HEK293 (cell line): ENCODE data around the gene LDB2.

ENCODE experiments used
- CTCF ChIA-PET: fragments of 350-600 bp; formaldehyde crosslinking; extraction: SDS; loops from one replicate; lab custom pipeline; 2021; ENCODE audit warnings: antibody characterized with exemption; lab: Yijun Ruan, JAX
- POLR2A ChIA-PET: fragments of 300-600 bp; formaldehyde crosslinking; extraction: SDS; loops from one replicate; lab custom pipeline; 2020; ENCODE audit warnings: antibody characterized with exemption, inconsistent platforms; lab: Yijun Ruan, JAX
- H3K27ac ChIP-seq: fragments of 200-500 bp; sonication (Bioruptor generic); 2 replicates; pipeline ENCODE4 v1.5.1; 2014; ENCODE audit warnings: low read depth, low read length, control low read depth, inconsistent platforms; ENCODE audit errors: extremely low read depth
- H3K36me3 ChIP-seq, 2 experiments: fragments of 200-500 bp in 1 of 2; sonication (Bioruptor generic) in 1 of 2; 1 replicate in 1 of 2; 2 replicates in 1 of 2; pipeline ENCODE4 v1.5.1; 2014 to 2017; ENCODE audit warnings: inconsistent platforms in 2 of 2, low read length in 2 of 2; ENCODE audit not compliant: control insufficient read depth in 2 of 2, insufficient read depth in 1 of 2
- H3K4me1 ChIP-seq: fragments of 200-500 bp; sonication (Bioruptor generic); 2 replicates; pipeline ENCODE4 v1.5.1; 2014; ENCODE audit warnings: mild to moderate bottlenecking, low read length, inconsistent platforms; ENCODE audit not compliant: control insufficient read depth, insufficient read depth
- H3K4me3 ChIP-seq: 2 replicates; pipeline ENCODE4 v1.5.1; 2011; ENCODE audit warnings: low read depth, mild to moderate bottlenecking, control low read depth, low read length, moderate library complexity
- H3K9me3 ChIP-seq: fragments of 200-500 bp; sonication (Bioruptor generic); 2 replicates; pipeline ENCODE4 v1.5.1; 2014; ENCODE audit warnings: low read depth, low read length, inconsistent platforms; ENCODE audit not compliant: control insufficient read depth, insufficient read depth
- BCL11B ChIP-seq: fragments of 450-650 bp; formaldehyde crosslinking; IDR thresholded peaks from 2 replicates; pipeline ENCODE4 v1.5.1; 2016; ENCODE audit warnings: low read depth, missing biosample characterization, missing genetic modification characterization
- GLI2 ChIP-seq: fragments of 450-650 bp; formaldehyde crosslinking; IDR thresholded peaks from 2 replicates; pipeline ENCODE4; 2017; ENCODE audit warnings: missing biosample characterization, missing genetic modification characterization, low read depth, borderline replicate concordance
- GLIS1 ChIP-seq: fragments of 450-650 bp; formaldehyde crosslinking; IDR thresholded peaks from 2 replicates; pipeline ENCODE4 v1.5.1; 2016; ENCODE audit warnings: missing biosample characterization, missing genetic modification characterization
- PRDM1 ChIP-seq: fragments of 450-650 bp; formaldehyde crosslinking; IDR thresholded peaks from 2 replicates; pipeline ENCODE4; 2016; ENCODE audit warnings: missing biosample characterization, missing genetic modification characterization
- ZBTB17 ChIP-seq: fragments of 450-650 bp; formaldehyde crosslinking; IDR thresholded peaks from 2 replicates; pipeline ENCODE4 v1.5.1; 2016; ENCODE audit warnings: missing biosample characterization, missing genetic modification characterization
- ZBTB20 ChIP-seq: fragments of 450-650 bp; formaldehyde crosslinking; IDR thresholded peaks from 2 replicates; pipeline ENCODE4 v1.5.1; 2016; ENCODE audit warnings: missing biosample characterization, missing genetic modification characterization
- ZFP3 ChIP-seq: fragments of 450-650 bp; formaldehyde crosslinking; IDR thresholded peaks from 2 replicates; pipeline ENCODE4 v1.5.1; 2016; ENCODE audit warnings: low read depth, missing biosample characterization, missing genetic modification characterization
- ZFP69B ChIP-seq: fragments of 450-650 bp; formaldehyde crosslinking; IDR thresholded peaks from 2 replicates; pipeline ENCODE4 v1.5.1; 2016; ENCODE audit warnings: missing biosample characterization, missing genetic modification characterization
- ZNF112 ChIP-seq: fragments of 450-650 bp; formaldehyde crosslinking; IDR thresholded peaks from 2 replicates; pipeline ENCODE4 v1.5.0; 2017; ENCODE audit warnings: missing biosample characterization, missing genetic modification characterization
- ZNF121 ChIP-seq: fragments of 450-650 bp; formaldehyde crosslinking; IDR thresholded peaks from 2 replicates; pipeline ENCODE4 v1.5.1; 2016; ENCODE audit warnings: missing biosample characterization, missing genetic modification characterization
- ZNF175 ChIP-seq: fragments of 450-650 bp; formaldehyde crosslinking; IDR thresholded peaks from 2 replicates; pipeline ENCODE4 v1.5.1; 2016; ENCODE audit warnings: missing biosample characterization, missing genetic modification characterization
- ZNF19 ChIP-seq: fragments of 450-650 bp; formaldehyde crosslinking; IDR thresholded peaks from 2 replicates; pipeline ENCODE4; 2016; ENCODE audit warnings: missing biosample characterization, missing genetic modification characterization, low read depth
- ZNF501 ChIP-seq: fragments of 450-650 bp; formaldehyde crosslinking; IDR thresholded peaks from 2 replicates; pipeline ENCODE4 v1.5.1; 2016; ENCODE audit warnings: missing biosample characterization, missing genetic modification characterization
- ZNF529 ChIP-seq: fragments of 450-650 bp; formaldehyde crosslinking; IDR thresholded peaks from 2 replicates; pipeline ENCODE4 v1.5.1; 2017; ENCODE audit warnings: missing genetic modification characterization, missing biosample characterization; ENCODE audit not compliant: insufficient replicate concordance
- ZNF530 ChIP-seq: fragments of 450-650 bp; formaldehyde crosslinking; IDR thresholded peaks from 2 replicates; pipeline ENCODE4 v1.5.1; 2016; ENCODE audit warnings: low read depth, missing biosample characterization, missing genetic modification characterization
- ZNF558 ChIP-seq: fragments of 450-650 bp; formaldehyde crosslinking; IDR thresholded peaks from 2 replicates; pipeline ENCODE4 v1.5.1; 2016; ENCODE audit warnings: missing biosample characterization, missing genetic modification characterization
- ZNF561 ChIP-seq: fragments of 450-650 bp; IDR thresholded peaks from 2 replicates; pipeline ENCODE4 v1.5.1; 2018; ENCODE audit warnings: missing biosample characterization, missing genetic modification characterization, borderline replicate concordance
- ZNF585B ChIP-seq: fragments of 450-650 bp; formaldehyde crosslinking; IDR thresholded peaks from 2 replicates; pipeline ENCODE4 v1.5.1; 2016; ENCODE audit warnings: missing biosample characterization, missing genetic modification characterization
- ZNF600 ChIP-seq: fragments of 450-650 bp; formaldehyde crosslinking; IDR thresholded peaks from 2 replicates; pipeline ENCODE4 v1.5.1; 2016; ENCODE audit warnings: missing biosample characterization, missing genetic modification characterization
- ZNF621 ChIP-seq: fragments of 450-650 bp; formaldehyde crosslinking; IDR thresholded peaks from 2 replicates; pipeline ENCODE4 v1.5.1; 2017; ENCODE audit warnings: missing biosample characterization, missing genetic modification characterization
- ZNF747 ChIP-seq: fragments of 450-650 bp; formaldehyde crosslinking; IDR thresholded peaks from 2 replicates; pipeline ENCODE4 v1.5.1; 2016; ENCODE audit warnings: missing biosample characterization, missing genetic modification characterization
- ZNF777 ChIP-seq: fragments of 450-650 bp; formaldehyde crosslinking; IDR thresholded peaks from 2 replicates; pipeline ENCODE4 v1.5.1; 2017; ENCODE audit warnings: missing biosample characterization, missing genetic modification characterization, borderline replicate concordance
- TF ChIP-seq, protein P1 (sequence below): fragments of 450-650 bp; formaldehyde crosslinking; IDR thresholded peaks from 2 replicates; pipeline ENCODE4 v1.5.1; 2016; ENCODE audit warnings: missing biosample characterization, missing genetic modification characterization
- TF ChIP-seq, protein P2 (sequence below): fragments of 450-650 bp; formaldehyde crosslinking; IDR thresholded peaks from 2 replicates; pipeline ENCODE4 v1.5.1; 2016; ENCODE audit warnings: missing biosample characterization, missing genetic modification characterization
- TF ChIP-seq, protein P3 (sequence below): fragments of 450-650 bp; formaldehyde crosslinking; IDR thresholded peaks from 2 replicates; pipeline ENCODE4 v1.5.1; 2016; ENCODE audit warnings: missing biosample characterization, missing genetic modification characterization, borderline replicate concordance

Gene LDB2

DNA sequence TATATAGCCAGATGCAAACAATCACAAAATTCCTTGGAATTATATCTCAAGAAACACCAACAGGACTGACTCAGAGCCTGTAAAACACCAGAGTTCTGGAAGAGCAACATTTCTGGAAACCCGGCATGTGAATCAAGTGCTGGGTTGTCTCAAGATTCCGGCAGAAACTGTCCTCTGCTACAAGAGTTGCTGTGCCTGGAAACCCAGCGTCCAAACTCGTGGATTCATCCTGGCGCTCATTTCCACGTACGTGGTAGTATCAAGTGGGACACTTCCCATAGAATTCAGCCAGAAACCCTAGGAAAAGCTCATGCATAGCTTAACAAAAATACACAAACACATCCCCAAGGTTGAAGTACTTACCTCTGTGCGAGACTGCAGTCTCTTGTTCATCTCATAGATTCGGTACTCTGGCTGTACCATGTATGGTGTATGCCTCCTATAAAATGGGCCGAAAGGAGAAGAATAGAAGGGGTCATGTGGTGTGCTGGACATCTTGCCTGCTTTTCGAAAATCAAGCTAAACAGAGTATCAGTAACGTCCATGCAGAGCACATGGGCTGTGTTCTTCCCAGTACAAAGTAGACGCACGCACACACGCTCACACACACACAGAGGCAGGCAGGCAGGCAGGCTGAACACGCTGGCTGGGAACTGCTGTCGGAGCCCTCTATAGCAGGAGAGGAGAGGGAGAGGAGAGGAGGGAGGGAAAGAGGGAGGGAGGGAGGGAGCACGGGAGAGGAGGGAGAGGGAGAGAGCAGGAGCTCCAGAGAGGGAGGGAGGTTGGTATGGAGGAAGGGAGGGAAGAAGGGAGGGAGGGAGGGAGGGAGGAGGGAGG, at the start of gene LDB2:
Gene LDB2 (minus strand): TSS at position 655 of the 837 bp plus-strand sequence.
- no peaks in the 10 kb centered on the region for H3K9me3 ChIP-seq
- no peak within 1 kb of the TSS for H3K4me3 ChIP-seq
- POLR2A ChIA-PET: no interaction called here
- no peaks in the 10 kb centered on the region for H3K36me3 ChIP-seq
- TF ChIP-seq ZBTB20 (tag by site-specific recombination) (no peak), PRDM1 (tag by site-specific recombination) (no peak), ZNF585B (no peak), ZNF529 (tag by site-specific recombination) (no peak), ZNF561 (tag by site-specific recombination) (no peak), ZFP69B (tag by site-specific recombination) (no peak), ZNF621 (tag by site-specific recombination) (no peak), ZNF19 (tag by site-specific recombination) (no peak), ZNF121 (tag by site-specific recombination) (no peak), ZNF600 (no peak), ZBTB17 (tag by site-specific recombination) (no peak), ZNF175 (no peak), ZNF112 (tag by site-specific recombination) (no peak), ZNF558 (no peak), ZNF501 (no peak), ZNF747 (tag by site-specific recombination) (no peak), GLIS1 (tag by site-specific recombination) (no peak), BCL11B (tag by site-specific recombination) (no peak)
- TF ChIP-seq, protein P1, sequence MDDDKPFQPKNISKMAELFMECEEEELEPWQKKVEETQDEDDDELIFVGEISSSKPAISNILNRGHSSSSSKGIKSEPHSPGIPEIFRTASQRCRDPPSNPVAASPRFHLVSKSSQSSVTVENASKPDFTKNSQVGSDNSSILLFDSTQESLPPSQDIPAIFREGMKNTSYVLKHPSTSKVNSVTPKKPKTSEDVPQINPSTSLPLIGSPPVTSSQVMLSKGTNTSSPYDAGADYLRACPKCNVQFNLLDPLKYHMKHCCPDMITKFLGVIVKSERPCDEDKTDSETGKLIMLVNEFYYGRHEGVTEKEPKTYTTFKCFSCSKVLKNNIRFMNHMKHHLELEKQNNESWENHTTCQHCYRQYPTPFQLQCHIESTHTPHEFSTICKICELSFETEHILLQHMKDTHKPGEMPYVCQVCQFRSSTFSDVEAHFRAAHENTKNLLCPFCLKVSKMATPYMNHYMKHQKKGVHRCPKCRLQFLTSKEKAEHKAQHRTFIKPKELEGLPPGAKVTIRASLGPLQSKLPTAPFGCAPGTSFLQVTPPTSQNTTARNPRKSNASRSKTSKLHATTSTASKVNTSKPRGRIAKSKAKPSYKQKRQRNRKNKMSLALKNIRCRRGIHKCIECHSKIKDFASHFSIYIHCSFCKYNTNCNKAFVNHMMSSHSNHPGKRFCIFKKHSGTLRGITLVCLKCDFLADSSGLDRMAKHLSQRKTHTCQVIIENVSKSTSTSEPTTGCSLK (tag by site-specific recombination): no peak
- TF ChIP-seq, protein P2, sequence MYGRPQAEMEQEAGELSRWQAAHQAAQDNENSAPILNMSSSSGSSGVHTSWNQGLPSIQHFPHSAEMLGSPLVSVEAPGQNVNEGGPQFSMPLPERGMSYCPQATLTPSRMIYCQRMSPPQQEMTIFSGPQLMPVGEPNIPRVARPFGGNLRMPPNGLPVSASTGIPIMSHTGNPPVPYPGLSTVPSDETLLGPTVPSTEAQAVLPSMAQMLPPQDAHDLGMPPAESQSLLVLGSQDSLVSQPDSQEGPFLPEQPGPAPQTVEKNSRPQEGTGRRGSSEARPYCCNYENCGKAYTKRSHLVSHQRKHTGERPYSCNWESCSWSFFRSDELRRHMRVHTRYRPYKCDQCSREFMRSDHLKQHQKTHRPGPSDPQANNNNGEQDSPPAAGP (tag by site-specific recombination): no peak
- no peaks in the 10 kb centered on the region for H3K4me1 ChIP-seq
- no peak within 1 kb of the TSS for H3K27ac ChIP-seq
- CTCF ChIA-PET: no interaction called here

DNA sequence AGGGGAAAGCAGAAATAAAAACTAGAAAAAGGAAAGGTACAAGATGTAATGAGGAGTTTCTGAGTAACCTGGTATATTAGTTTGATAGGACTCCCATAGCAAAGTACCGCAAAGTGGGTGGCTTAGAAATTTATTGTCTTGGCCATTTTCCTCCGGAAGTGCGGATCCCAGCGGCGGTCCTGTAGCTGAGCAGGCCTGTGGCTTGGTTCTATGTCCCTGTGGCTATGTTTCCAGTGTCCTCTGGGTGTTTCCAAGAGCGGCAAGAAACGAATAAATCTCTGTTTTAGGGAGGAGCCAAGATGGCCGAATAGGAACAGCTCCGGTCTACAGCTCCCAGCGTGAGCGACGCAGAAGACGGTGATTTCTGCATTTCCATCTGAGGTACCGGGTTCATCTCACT, 44.0 kb upstream of the LDB2 start:
- no peak overlapping the region for H3K27ac ChIP-seq
- H3K4me1 ChIP-seq: no peaks in the 10 kb centered on the region
- H3K36me3 ChIP-seq: no peaks in the 10 kb centered on the region
- TF ChIP-seq GLI2 (tag by site-specific recombination) (no peak), ZNF530 (no peak), ZFP3 (tag by site-specific recombination) (no peak), ZNF777 (tag by site-specific recombination) (no peak)
- TF ChIP-seq, protein P3, sequence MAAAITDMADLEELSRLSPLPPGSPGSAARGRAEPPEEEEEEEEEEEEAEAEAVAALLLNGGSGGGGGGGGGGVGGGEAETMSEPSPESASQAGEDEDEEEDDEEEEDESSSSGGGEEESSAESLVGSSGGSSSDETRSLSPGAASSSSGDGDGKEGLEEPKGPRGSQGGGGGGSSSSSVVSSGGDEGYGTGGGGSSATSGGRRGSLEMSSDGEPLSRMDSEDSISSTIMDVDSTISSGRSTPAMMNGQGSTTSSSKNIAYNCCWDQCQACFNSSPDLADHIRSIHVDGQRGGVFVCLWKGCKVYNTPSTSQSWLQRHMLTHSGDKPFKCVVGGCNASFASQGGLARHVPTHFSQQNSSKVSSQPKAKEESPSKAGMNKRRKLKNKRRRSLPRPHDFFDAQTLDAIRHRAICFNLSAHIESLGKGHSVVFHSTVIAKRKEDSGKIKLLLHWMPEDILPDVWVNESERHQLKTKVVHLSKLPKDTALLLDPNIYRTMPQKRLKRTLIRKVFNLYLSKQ: no peak
- TF ChIP-seq, all 188 proteins: peak for 0
- POLR2A ChIA-PET: no interaction called here
- CTCF ChIA-PET: no interaction called here
- Histone ChIP-seq H3K9me3 (no peaks in the 10 kb centered on the region), H3K4me3 (no peak overlapping the region)
